Ovary (tissue), 9 donors: ENCODE data around the gene SUGCT. TPM values are rescaled to one million over a fixed set of nuclear protein-coding genes. Genes with fewer than 3 reads are reported as not detected.
"Not testable (repeated sequence)": the region's sequence is repeated elsewhere in the genome, so short reads cannot be mapped to it uniquely, and the experiment has no call there.

ENCODE experiments used
- DNase-seq, 5 donors: peaks; one replicate each; pipeline ENCODE4 v3.0.0-alpha.2; 2019 to 2020
- H3K27ac ChIP-seq, 2 donors: fragments of 200-600 bp; one replicate each; pipeline versions ENCODE4 v1.5.1 to v1.8.0; 2019 to 2022
- H3K27me3 ChIP-seq: fragments of 200-600 bp; one replicate; pipeline ENCODE4 v1.8.0; 2022
- H3K36me3 ChIP-seq: fragments of 200-600 bp; sonication (generic); one replicate; pipeline ENCODE4 v1.5.1; 2019
- H3K4me1 ChIP-seq: one replicate; pipeline ENCODE4 v1.8.1; 2013; ENCODE audit warnings: mild to moderate bottlenecking, moderate library complexity; ENCODE audit not compliant: insufficient read depth
- H3K4me3 ChIP-seq: fragments of 200-600 bp; sonication (generic); one replicate; pipeline ENCODE4 v1.5.1; 2017
- H3K9me3 ChIP-seq, 2 donors: fragments of 200-600 bp in 1 of 2; sonication (generic) in 1 of 2; one replicate each; pipeline versions ENCODE4 v1.5.1 to v1.8.1; 2013 to 2019; ENCODE audit warnings: mild to moderate bottlenecking in 1 of 2, moderate library complexity in 1 of 2
- EP300 ChIP-seq: sonication (generic); formaldehyde crosslinking; IDR thresholded peaks from one replicate; pipeline ENCODE4 v1.6.1; 2017; ENCODE audit warnings: antibody characterized with exemption
- POLR2A ChIP-seq: fragments of 450-650 bp; IDR thresholded peaks from one replicate; pipeline ENCODE4 v1.6.1; 2017; ENCODE audit warnings: antibody characterized with exemption, mild to moderate bottlenecking, moderate library complexity
- WGBS, 3 donors: extraction: QIAGEN DNeasy Blood & Tissue Kit in 1 of 3; methylation state at CpG; one replicate each; pipeline versions ENCODE4 v1.1.5 to v1.1.7; 2013 to 2017; 5-methylcytosine and 5-hydroxymethylcytosine counted together
- intact Hi-C, 4 donors: fragments of 100-400 bp; cut with DNase I; formaldehyde crosslinking; loops; one replicate each; pipeline versions ENCODE4 v1.11.0 to v1.15.1; 2022 to 2023
- polyA plus RNA-seq, 2 donors: library from polyadenylated mRNA; stranded (reverse); fragments of 200-250 nt in 1 of 2; fragments of 350-450 nt in 1 of 2; fragmentation: Illumina TruSeq in 1 of 2; extraction: RNeasy Lipid Tissue Mini Kit (QIAGEN cat#74804) in 1 of 2; gene quantifications; one replicate each; pipeline ENCODE4 v1.2.3, GENCODE V29; 2013 to 2014
- total RNA-seq, 7 donors: library from RNA; depleted of rRNA in 2 of 7; stranded (reverse); fragments of >200 nt in 2 of 7; fragmentation: NEBNext Ultra II Directional in 3 of 7; extraction: Animal tissue kit (Norgen Biotek cat#: 25700) in 3 of 7; gene quantifications; one replicate each; pipeline versions ENCODE4 v1.1.0 to v1.2.4, GENCODE V29; 2016 to 2023
- TF ChIP-seq, protein P1 (sequence below), 3 donors: fragments of 450-650 bp in 2 of 3; fragments of 200-600 bp in 1 of 3; IDR thresholded peaks; one replicate each; pipeline versions ENCODE4 v1.5.1 to v1.8.0; 2016 to 2022; ENCODE audit warnings: antibody characterized with exemption in 3 of 3, mild to moderate bottlenecking in 1 of 3
- donor health status: DM: no; HTN: no; CAD: no; lungs with moderate emphysema.
- donor health status: DM: no; HTN: no; CAD: no.
- donor health status: Bipolar disorder and iron deficiency.
- donor health status: DM: yes; HTN: yes; CAD: no.
- donor health status: DM: no; HTN: no; CAD: no.
- donor health status: DM: yes; HTN: yes; CAD: no.

SUGCT gene
- total and polyA plus RNA-seq, 9 donors: 3.4 to 9.3 (median 7.8) TPM

DNA sequence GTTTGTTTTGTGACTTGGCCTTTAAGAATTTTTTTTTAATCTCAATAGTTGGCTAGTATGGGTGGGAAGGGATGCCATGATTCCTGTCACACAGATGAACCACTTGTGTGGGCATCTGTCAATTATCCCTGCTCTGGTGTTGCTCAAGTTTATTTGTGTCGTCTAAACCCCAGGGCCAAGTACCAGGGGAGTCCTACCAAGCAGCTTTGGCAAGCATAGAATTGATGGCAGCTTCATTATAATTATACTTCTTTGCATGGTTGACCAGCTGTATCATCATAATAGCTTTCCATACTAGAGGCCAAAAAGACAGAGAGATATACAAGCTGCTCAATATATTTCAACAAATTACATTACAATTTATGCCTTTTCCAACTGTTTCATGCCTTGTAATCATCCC, 30.4 kb downstream of the SUGCT start:
- 62 to 79% (median 70%) methylated on average over 1 of the region's 1 CpG for WGBS, 3 donors
- Histone ChIP-seq H3K9me3 (no peaks in the 10 kb centered on the region), H3K4me1 (no peaks in the 10 kb centered on the region), H3K27me3 (no peaks in the 10 kb centered on the region), H3K27ac (no peak overlapping the region), H3K36me3 (no peaks in the 10 kb centered on the region), H3K4me3 (no peak overlapping the region)
- DNase-seq: no peak
- TF ChIP-seq POLR2A (no peak), EP300 (no peak)
- TF ChIP-seq, protein P1, sequence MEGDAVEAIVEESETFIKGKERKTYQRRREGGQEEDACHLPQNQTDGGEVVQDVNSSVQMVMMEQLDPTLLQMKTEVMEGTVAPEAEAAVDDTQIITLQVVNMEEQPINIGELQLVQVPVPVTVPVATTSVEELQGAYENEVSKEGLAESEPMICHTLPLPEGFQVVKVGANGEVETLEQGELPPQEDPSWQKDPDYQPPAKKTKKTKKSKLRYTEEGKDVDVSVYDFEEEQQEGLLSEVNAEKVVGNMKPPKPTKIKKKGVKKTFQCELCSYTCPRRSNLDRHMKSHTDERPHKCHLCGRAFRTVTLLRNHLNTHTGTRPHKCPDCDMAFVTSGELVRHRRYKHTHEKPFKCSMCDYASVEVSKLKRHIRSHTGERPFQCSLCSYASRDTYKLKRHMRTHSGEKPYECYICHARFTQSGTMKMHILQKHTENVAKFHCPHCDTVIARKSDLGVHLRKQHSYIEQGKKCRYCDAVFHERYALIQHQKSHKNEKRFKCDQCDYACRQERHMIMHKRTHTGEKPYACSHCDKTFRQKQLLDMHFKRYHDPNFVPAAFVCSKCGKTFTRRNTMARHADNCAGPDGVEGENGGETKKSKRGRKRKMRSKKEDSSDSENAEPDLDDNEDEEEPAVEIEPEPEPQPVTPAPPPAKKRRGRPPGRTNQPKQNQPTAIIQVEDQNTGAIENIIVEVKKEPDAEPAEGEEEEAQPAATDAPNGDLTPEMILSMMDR (IDR thresholded peaks at IDR 0.05): no peak
- intact Hi-C loops: loop anchor here in 1 of 4 donors (10.0 kb wide), 1 partner anchor 1260 kb away; the partner anchor contains the start of gene VPS41

DNA sequence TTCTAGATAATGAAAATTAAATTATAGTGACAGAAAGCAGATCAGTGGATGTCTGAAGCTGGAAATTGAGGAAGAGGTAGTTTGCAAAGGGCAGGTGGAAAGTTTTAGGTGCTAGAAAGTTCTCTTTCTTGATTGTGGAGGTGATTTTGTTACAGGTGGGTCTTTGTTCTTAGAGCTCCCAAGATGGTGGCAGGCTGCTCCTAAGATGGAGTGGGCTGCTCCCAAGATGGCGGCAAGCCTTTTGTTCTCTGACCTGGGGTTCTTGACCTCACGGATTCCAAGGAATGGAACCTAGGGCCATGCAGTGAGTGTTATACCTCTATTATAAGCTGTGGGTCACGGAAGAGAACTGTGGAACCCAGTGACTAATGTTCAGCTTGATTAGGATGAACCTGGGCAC, 32.5 kb downstream of the SUGCT start:
- H3K9me3 ChIP-seq: no peaks in the 10 kb centered on the region
- intact Hi-C loops: loop anchor here in 1 of 4 donors (10.0 kb wide), 1 partner anchor 1262 kb away; the partner anchor contains the start of gene VPS41
- H3K36me3 ChIP-seq: no peaks in the 10 kb centered on the region
- no peaks in the 10 kb centered on the region for H3K4me1 ChIP-seq
- no peaks in the 10 kb centered on the region for H3K27me3 ChIP-seq
- WGBS, 3 donors: 93 to 97% (median 97%) methylated on average over 3 of the region's 3 CpGs
- no peak for DNase-seq
- no peak overlapping the region for H3K27ac ChIP-seq
- no peak for TF ChIP-seq EP300
- no peak for TF ChIP-seq POLR2A
- TF ChIP-seq, protein P1 (IDR thresholded peaks at IDR 0.05): no peak
- no peak overlapping the region for H3K4me3 ChIP-seq

DNA sequence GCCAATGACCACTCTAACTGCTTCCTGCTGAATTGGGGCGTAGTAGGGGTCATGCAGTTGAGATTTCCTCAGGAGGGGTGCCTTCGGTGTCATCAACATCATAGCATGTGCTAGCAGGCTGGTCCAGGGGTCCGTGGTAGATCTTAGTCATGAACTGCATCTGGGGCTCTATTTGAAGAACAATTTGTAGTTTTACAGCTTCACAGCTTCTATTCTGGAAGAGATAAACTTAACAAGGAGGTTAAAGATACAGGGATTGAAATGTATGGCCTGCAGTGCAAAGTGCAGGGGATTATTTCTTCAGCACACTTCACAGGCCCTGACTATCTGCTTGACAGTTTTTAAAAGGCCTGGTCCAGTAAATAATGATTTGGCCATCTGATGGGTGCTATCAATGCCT, 33.5 kb downstream of the SUGCT start:
- not testable (repeated sequence) for H3K9me3 ChIP-seq, DNase-seq, H3K27me3 ChIP-seq, H3K36me3 ChIP-seq, H3K27ac ChIP-seq, H3K4me1 ChIP-seq, H3K4me3 ChIP-seq
- WGBS, 3 donors: 89 to 100% (median 96%) methylated on average over 3 of the region's 3 CpGs
- intact Hi-C loops: loop anchor here in 1 of 4 donors (10.0 kb wide), 1 partner anchor 1263 kb away; the partner anchor contains the start of gene VPS41

DNA sequence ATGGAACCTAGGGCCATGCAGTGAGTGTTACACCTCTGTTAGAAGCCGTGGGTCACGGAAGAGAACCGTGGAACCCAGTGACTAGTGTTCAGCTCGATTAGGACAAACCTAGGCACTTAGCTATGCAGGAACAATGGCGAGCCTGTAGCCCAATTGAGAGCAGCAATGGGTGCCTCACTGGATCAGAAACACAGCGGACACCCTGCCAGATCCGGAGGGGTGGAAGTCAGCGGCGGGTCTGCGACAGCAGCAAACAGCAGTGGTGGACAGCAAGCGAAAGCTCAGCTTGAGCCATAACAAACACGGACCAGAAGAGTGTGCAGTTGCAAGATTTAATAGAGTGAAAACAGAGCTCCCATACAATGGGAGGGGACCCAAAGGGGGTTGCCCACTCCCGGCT, 38.3 kb downstream of the SUGCT start:
- H3K9me3 ChIP-seq, intact Hi-C loops, H3K36me3 ChIP-seq, H3K27me3 ChIP-seq, H3K4me1 ChIP-seq, H3K4me3 ChIP-seq, DNase-seq, H3K27ac ChIP-seq: not testable (repeated sequence)
- WGBS, 3 donors: 90 to 95% (median 90%) methylated on average over 13 of the region's 13 CpGs

DNA sequence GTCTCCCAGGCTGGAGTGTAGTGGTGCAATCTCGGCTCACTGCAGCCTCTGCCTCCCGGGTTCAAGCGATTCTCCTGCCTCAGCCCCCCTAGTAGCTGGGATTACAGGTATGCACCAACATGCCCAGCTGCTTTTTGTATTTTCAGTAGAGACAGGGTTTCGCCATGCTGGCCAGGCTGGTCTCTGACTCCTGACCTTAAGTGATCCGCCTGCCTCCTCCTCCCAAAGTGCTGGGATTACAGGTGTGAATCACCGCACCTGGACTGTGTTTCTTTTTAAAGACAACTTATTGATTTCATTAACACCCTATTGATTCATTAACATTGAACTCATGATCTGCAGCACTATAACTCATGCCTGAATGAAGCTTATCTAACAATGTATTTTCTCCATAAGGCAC, 40.5 kb downstream of the SUGCT start:
- H3K36me3 ChIP-seq, intact Hi-C loops, H3K4me1 ChIP-seq, H3K27ac ChIP-seq, H3K9me3 ChIP-seq, DNase-seq, H3K27me3 ChIP-seq, H3K4me3 ChIP-seq: not testable (repeated sequence)
- 94% methylated on average over 6 of the region's 6 CpGs for WGBS, 3 donors

DNA sequence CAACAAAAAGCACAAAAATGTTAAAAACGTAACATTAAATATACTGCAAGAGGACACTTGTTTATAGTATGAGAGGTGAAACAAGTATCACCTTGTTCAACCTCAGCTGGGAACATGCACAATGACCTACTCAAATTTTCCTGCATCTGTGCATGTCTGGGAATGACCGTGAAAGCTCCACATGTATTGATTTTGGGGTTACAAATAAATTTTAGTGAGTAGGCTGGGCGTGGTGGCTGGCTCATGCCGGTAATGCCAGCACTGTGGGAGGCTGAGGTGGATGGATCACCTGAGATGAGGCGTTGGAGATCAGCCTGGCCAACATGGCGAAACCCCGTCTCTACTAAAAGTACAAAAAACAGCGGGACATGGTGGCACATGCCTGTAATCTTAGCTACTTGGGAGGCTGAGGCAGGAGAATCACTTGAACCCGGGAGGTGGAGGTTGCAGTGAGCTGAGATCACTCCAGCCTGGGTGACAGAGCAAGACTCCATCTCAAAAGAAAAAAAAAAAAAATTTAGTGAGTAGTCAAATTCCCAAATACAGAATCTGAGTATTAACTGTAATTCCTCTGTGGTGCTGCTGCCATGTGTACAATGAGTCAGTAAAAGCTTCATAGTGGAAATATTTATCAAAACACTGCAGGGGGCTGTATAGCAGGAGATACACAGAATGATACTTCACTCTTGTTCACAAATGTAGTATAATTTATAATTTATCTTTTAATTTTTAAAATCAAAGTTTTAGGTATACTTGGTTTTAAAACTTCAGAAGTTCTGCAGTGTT, 41.1 kb downstream of the SUGCT start:
- H3K27me3 ChIP-seq: no peaks in the 10 kb centered on the region
- DNase-seq: no peak
- H3K9me3 ChIP-seq: no peaks in the 10 kb centered on the region
- no peak overlapping the region for H3K27ac ChIP-seq
- 95 to 96% (median 96%) methylated on average over 9 of the region's 9 CpGs for WGBS, 3 donors
- intact Hi-C loops: no loop called here
- TF ChIP-seq EP300 (no peak), POLR2A (no peak)
- TF ChIP-seq, protein P1 (IDR thresholded peaks at IDR 0.05): no peak
- no peaks in the 10 kb centered on the region for H3K4me1 ChIP-seq
- no peaks in the 10 kb centered on the region for H3K36me3 ChIP-seq
- no peak overlapping the region for H3K4me3 ChIP-seq
